GM19023 (cell line): Measurements from ENCODE around the gene RFX8.
"Not testable (repeated sequence)": the region's sequence is repeated elsewhere in the genome, so short reads cannot be mapped to it uniquely, and the experiment has no call there.

Experiments
- ATAC-seq: cut with Tn5 transposase; IDR thresholded peaks from one replicate; pipeline ENCODE4 v1.9.1; 2021; ENCODE audit warnings: mild to moderate bottlenecking, moderate library complexity; ENCODE audit not compliant: unreplicated experiment

The RFX8 gene

DNA sequence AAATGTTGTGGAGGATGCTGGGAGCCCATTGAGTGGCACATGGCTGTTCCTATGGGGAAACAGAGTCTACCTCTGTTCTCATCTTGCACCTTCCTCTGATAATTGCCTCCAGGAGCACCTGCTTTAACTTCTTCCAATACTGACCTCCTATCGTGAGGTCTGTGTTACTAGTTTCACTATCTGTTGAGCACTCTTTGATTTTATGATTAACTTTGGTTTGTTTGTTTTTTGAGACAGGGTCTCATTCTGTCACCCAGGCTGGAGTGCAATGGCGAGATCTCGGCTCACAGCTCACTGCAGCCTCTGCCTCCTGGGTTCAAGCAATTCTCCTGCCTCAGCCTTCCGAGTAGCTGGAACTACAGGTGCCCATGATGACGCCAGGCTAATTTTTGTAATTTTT, 12.1 kb upstream of the RFX8 start:
- ATAC-seq = no peak

- ATAC-seq = no peak
These were observed 11.4 kb upstream of the RFX8 start for GRCh38 chr2:101486258-101486701.

GRCh38 chr2:101485856-101486255, 10.9 kb upstream of the RFX8 start:
- ATAC-seq = no peak

GRCh38 chr2:101480764-101481163, 5.9 kb upstream of the RFX8 start:
- no peak for ATAC-seq

- ATAC-seq = no peak
These were observed 4.9 kb upstream of the RFX8 start for GRCh38 chr2:101479810-101480209.

DNA sequence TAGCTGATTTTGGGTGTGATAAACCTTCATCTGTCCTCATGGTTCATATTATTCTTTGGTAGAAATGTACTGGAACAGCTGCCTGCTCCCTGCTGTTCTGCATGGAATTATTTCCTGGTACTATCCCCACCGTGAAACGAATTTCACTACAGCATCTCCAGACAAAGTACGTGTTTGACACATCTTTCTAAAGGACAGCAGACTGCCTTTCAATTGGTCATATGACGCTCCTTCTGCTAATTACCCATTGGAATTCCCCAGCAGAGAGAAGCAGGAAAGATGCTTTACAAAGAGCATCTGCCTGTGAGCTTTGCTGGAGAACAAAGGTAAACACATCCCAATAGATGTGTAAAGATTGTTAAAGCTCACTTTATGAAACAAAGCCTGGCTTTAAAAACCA, 4.4 kb upstream of the RFX8 start:
- ATAC-seq = no peak

DNA sequence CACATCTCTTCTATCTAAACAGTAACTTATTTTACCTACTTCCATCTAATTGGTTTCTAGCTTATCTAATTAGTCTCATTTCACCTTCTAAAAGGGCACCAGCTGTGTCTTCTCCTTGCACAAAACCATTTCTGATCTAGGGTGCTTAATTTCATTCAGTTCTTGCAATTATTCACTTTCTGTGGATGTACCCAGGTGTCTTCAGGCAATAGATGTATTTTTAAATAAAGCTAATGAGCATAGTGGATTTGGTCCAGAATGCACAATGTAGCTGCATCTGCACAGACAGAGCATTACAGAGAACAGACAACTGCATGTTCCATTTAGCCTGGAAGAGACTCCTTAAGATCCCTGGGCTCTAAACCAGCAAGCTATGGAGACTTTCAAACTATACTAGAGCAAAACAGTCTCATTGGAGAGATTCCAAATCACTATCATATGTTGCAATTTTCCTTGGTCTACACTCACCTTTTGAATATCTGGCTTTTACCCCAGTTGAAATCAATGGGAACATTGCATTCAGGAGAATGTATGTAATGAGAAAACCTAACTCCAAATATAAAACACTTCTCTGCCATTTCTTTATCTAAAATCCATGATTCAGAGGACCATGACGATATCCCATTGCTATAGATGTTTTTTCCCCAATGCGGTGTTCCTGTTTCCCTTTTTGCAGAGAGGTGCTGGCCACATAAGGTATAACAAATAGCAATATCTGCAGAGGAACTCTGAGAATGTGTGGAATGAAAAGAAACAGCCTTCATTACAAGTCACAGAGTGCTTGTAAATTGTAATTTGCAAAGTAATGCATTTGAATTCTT, 3.5 kb upstream of the RFX8 start:
- ATAC-seq = no peak

DNA sequence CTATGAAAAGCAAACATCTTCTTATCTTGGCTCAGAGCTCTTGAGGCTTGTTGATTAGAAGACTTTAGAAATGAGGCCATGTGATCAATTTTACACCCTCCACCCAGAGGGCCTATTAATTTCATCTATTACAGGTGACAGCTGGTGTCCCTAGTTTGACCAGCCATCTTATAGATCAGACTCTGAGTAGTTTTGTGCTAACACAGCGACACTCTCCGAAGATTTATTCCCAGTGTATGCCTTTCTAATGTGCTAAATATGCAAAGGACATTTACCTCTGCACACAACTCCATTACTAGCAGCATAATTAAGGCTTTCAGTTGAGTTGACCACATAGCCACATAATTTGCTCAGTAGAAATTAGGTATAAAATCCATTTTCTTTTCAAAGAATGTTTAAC, 2.6 kb upstream of the RFX8 start:
- no peak for ATAC-seq

DNA sequence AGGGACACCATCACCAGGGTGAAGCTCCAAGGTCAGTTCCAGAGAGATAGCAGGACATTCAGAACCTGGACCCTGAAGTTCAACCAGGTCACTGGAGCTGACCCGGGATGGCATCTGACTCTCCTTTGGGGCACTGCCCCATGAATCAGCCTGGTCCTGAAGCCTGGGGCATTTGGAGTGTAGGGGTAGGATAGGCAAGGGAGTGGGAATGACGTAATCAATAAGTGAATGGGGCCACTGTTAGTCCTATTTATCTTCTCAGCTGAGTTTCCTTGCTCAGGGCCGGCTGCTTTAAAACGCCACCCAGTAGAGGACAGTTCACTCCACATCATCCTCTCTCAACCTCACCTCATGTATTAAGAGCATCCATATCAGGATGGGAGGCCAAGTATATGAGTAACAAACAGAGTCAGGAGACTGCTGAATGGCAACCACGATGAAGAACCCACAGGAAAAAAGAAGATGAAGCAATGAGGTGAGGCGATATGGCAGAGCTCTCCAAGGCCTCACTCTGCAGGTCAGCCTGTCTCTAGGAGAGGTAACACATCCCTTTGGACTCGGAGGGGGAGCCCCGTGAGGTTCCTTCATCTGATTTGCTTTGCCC, 1.8 kb upstream of the RFX8 start:
- ATAC-seq = no peak

DNA sequence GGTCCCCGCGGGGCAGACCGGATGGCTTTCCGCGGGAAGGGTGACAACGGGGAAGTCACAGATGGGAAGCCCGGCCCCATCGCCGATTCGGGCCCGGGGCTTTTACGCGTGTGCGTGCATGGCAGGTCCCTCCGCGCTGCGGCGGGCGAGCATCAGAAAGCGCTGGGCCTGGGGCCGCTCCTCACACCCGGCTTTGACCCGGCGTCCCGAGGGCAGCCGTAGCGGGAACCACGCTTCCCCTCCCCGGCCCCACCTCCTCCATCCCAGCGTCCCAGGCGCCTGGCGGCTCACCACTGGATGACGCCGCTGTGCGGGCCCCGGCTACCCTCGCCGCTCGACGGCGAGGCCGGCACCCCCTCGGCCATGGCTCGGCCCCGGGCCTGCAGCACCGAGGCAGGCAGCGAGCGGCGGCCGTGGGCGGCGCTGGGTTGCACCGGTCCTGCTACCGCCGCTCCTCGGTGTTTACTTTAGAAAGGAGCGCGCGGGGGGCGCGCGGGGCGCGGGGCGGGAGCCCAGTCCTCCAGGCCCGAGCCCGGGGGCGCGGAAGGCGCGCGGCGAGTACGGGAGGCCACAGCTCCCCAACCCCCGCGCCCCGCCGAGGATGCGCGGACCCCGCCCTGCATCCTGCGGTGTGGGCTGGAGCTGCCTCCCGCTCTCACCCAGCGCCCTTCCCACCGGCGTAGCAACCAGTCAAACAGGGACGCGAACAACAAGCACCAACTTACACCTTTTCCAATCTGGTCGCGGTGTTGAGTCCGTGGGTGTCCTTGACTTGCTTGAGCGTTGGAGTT, 806 bp downstream of the RFX8 start:
- ATAC-seq = no peak

GRCh38 chr2:101473591-101473910, 1.4 kb downstream of the RFX8 start:
- ATAC-seq = no peak

GRCh38 chr2:101469863-101470262, 5.0 kb downstream of the RFX8 start:
- no peak for ATAC-seq

DNA sequence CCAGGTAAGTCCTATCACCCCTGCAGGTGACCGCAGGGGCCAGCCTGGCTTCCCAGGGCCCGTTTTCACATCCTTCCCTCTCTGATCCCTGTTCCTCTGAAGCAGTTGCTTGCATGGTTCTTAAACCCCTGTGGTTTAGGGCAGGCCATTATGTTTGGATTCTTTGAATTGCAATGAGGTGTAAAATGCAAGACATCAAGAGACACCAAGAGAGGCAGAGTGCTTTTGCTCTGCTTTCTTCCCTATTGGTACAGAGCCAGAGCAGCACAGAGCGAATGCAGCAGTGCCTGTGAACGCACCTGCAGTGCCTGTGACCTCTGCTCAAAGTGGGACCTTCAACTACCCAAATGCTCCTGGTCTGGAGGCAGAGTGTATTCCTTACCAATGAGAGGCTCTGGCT, 7.6 kb downstream of the RFX8 start:
- no peak for ATAC-seq

DNA sequence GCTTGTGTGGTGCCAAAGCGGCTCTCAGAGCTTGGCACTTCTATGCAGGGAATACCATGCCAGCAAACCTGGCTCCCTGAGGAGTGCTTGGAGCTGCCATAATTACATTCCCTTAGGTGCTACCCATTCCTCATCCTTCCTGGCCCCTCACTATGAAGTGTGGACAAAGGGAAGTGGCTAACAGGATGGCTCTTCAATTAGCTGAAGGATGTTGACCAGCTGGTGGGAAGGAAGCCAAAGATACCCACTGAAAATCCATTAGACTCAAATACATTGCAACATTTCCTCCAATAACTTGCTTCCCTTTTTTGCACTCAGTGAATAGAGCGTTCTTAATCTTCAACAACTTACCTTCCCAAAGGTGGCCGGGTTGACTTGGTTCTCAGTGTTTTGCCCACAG, 8.5 kb downstream of the RFX8 start:
- ATAC-seq = no peak

DNA sequence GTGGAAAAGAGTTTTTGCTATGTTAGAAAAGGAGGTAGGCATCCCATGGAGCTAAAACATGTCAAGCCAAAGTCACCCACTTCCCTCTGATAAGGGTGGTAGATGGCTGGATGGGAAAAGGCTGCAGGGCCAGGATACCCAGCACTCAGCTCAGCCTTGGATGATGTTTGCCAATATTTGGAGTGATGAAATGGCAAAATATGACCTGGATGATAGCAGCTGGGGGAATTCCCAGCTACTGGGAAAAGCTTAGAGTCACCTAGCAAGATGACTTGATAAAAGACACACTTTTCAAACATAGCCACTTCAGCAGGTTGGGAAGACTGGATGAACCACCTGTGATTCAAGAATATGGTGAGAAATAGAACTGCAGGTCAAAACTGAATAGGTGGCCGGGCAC, 10.1 kb downstream of the RFX8 start:
- ATAC-seq = no peak

GRCh38 chr2:101463911-101464641, 10.8 kb downstream of the RFX8 start:
- ATAC-seq = no peak

DNA sequence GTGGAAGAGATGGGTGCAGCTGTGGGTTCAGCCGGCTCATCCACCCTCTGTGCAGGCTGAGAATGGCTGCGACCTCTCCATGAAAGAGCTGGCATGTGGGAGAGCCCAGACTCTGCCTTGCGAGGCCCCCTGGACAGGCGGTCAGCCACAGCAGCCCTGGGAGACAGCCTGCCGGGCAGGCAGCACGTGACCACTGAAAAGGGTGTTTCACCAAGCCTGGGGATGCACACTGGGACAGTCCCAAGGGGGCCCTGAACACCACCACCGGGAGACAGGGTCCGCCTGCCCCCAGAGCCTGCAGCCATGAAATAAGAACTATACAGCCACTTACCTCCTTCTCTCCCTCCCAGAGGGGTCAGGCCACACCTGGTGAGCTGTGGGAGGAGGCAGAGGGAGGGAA, 11.5 kb downstream of the RFX8 start:
- ATAC-seq = no peak

DNA sequence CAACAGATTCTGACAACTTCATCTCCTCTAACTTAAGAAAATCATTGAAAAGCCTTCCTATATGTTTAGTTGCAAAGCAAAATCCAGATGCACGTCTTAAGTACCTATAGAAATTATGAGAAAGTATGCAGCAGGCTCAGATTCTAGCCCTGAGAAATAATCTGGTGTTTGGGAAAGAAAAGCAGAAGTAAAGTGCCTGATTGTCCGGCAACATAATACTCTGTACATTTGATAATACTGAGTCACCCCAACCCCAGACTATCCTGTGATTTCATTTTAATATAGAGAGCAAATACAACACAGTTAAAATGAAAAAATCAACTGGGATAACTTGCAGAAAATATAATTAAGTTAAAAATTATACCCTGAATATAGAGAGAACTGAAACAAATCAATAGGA, 13.5 kb downstream of the RFX8 start:
- no peak for ATAC-seq

DNA sequence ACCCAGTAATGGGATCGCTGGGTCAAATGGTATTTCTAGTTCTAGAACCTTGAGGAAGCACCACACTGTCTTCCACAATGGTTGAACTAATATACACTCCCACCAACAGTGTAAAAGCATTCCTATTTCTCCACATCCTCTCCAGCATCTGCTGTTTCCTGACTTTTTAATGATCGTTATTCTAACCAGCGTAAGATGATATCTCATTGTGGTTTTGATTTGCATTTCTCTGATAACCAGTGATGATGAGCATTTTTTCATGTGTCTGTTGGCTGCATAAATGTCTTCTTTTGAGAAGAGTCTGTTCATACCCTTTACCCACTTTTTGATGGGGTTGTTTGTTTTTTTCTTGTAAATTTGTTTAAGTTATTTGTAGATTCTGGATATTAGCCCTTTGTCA, 20.5 kb downstream of the RFX8 start:
- ATAC-seq = not testable (repeated sequence)

DNA sequence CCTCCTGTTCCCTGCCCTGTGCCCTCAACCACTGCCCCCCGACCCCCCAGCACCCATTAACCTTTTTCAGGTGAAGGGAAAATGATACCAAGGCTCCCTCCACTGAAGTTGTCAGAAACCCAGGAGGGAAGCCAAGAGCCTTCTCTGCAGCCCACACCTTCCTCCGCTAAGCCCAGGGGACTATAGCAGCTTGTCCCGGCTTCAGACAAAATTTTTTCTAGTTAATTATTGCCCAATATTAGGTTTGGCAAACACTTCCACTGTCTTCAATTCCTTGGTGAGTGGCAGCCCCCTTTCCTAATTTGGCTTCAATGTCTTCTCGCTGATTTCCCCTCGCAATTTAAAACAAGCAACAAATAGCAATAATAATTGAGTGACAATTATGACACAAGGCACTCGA, 23.9 kb downstream of the RFX8 start:
- ATAC-seq = no peak

DNA sequence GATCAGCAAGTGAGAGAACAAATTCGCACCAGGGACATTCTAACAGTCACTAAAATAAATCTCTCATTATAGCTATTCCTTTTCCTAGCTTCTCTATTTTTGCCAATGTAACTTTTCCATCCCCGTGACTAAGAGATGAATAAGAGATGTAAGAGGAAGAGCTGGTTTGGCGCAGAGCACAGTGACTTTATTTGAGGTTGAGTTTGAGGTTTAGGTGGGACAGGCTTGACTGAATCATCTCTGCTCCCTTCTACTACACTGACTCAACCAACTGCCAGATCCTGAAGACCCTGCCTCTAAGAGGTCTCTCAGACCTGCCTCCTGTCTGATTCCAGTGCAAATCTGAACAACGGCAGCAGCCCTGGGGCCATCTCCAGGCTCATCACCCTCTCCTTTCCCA, 28.0 kb downstream of the RFX8 start:
- no peak for ATAC-seq
